ENCODE measurements around the gene TARS3.
A peak's percentile ranks its signal among the peaks of the same experiment; 100 is the strongest.
"Not testable (repeated sequence)": the region's sequence is repeated elsewhere in the genome, so short reads cannot be mapped to it uniquely, and the experiment has no call there.

TARS3 gene

GRCh38 chr15:101654624-101655337 lies 69.5 kb downstream of the TARS3 start:
- DNase-seq (ENCODE audit: low read depth in 2 of 2), result not testable (repeated sequence)

GRCh38 chr15:101654171-101654570 lies 70.1 kb downstream of the TARS3 start:
- no peak for DNase-seq (ENCODE audit: low read depth in 2 of 2)

GRCh38 chr15:101652786-101653430 lies 71.4 kb downstream of the TARS3 start:
- no peak for DNase-seq (ENCODE audit: low read depth in 2 of 2)

- DNase-seq (ENCODE audit: low read depth in 2 of 2), result peak; percentile 89 to 90
These were observed 72.0 kb downstream of the TARS3 start, which contains the start of gene TM2D3 for GRCh38 chr15:101652098-101652785. TM2D3 (minus strand) TSS chr15:101652381; CDS start chr15:101652361, 20 bp downstream.

GRCh38 chr15:101651554-101652097 lies 72.6 kb downstream of the TARS3 start:
- no peak for DNase-seq (ENCODE audit: low read depth in 2 of 2)

GRCh38 chr15:101650145-101650544 lies 74.1 kb downstream of the TARS3 start:
- no peak for DNase-seq (ENCODE audit: low read depth in 2 of 2)

- DNase-seq (ENCODE audit: low read depth in 2 of 2), result no peak
These were observed 75.9 kb downstream of the TARS3 start for GRCh38 chr15:101648356-101648755.

- DNase-seq (ENCODE audit: low read depth in 2 of 2), result no peak
These were observed 77.0 kb downstream of the TARS3 start for GRCh38 chr15:101647251-101647650.

- no peak for DNase-seq (ENCODE audit: low read depth in 2 of 2)
These were observed 77.6 kb downstream of the TARS3 start for GRCh38 chr15:101646672-101647071.

- no peak for DNase-seq (ENCODE audit: low read depth in 2 of 2)
These were observed 81.9 kb downstream of the TARS3 start for GRCh38 chr15:101642361-101642760.

GRCh38 chr15:101641894-101642293 lies 82.4 kb downstream of the TARS3 start:
- no peak for DNase-seq (ENCODE audit: low read depth in 2 of 2)

GRCh38 chr15:101641129-101641764 lies 83.0 kb downstream of the TARS3 start:
- peak; percentile 40 to 54 for DNase-seq (ENCODE audit: low read depth in 2 of 2)

- no peak for DNase-seq (ENCODE audit: low read depth in 2 of 2)
These were observed 84.6 kb downstream of the TARS3 start for GRCh38 chr15:101639667-101640066.

GRCh38 chr15:101637919-101638318 lies 86.4 kb downstream of the TARS3 start:
- DNase-seq (ENCODE audit: low read depth in 2 of 2), result no peak

GRCh38 chr15:101637516-101637915 lies 86.8 kb downstream of the TARS3 start:
- no peak for DNase-seq (ENCODE audit: low read depth in 2 of 2)

GRCh38 chr15:101637038-101637437 lies 87.2 kb downstream of the TARS3 start:
- DNase-seq (ENCODE audit: low read depth in 2 of 2), result no peak

- DNase-seq (ENCODE audit: low read depth in 2 of 2), result no peak
These were observed 88.1 kb downstream of the TARS3 start for GRCh38 chr15:101635944-101636727.

- DNase-seq (ENCODE audit: low read depth in 2 of 2), result no peak
These were observed 90.9 kb downstream of the TARS3 start for GRCh38 chr15:101633356-101633755.

- not testable (repeated sequence) for DNase-seq (ENCODE audit: low read depth in 2 of 2)
These were observed 97.5 kb downstream of the TARS3 start for GRCh38 chr15:101626729-101627128.

GRCh38 chr15:101625980-101626379 lies 98.3 kb downstream of the TARS3 start:
- no peak for DNase-seq (ENCODE audit: low read depth in 2 of 2)

GRCh38 chr15:101625184-101625583 lies 99.1 kb downstream of the TARS3 start:
- no peak for DNase-seq (ENCODE audit: low read depth in 2 of 2)
